HepG2 (cell line): ENCODE results near the gene LTB4R. TPM values are rescaled to one million over a fixed set of nuclear protein-coding genes. Genes with fewer than 3 reads are reported as not detected.

ENCODE experiments used
- ATF7-NPFF ChIP-seq: sonication (generic); formaldehyde crosslinking; IDR thresholded peaks from 2 replicates; pipeline ENCODE4 v1.8.1; 2023; ENCODE audit warnings: mild to moderate bottlenecking, low read depth, missing genetic modification reagents, moderate library complexity
- CHCHD3 ChIP-seq: sonication (generic); formaldehyde crosslinking; IDR thresholded peaks from 2 replicates; pipeline ENCODE4 v1.8.0; 2022; ENCODE audit warnings: mild to moderate bottlenecking, missing genetic modification reagents, moderate library complexity
- FOXA1 ChIP-seq, 2 experiments: fragments of 450-650 bp in 1 of 2; sonication (generic) in 1 of 2; formaldehyde crosslinking in 1 of 2; IDR thresholded peaks; 2 replicates each; pipeline versions ENCODE4 v1.4.0 to v1.6.1; 2016 to 2020; ENCODE audit warnings: missing genetic modification reagents in 1 of 2
- IRX3 ChIP-seq: sonication (generic); formaldehyde crosslinking; IDR thresholded peaks from 2 replicates; pipeline ENCODE4 v1.8.1; 2023; ENCODE audit warnings: mild to moderate bottlenecking, low read depth, missing genetic modification reagents, borderline replicate concordance
- KLF13 ChIP-seq: sonication (generic); formaldehyde crosslinking; IDR thresholded peaks from 2 replicates; pipeline ENCODE4 v1.4.0; 2020; ENCODE audit warnings: mild to moderate bottlenecking, missing genetic modification reagents
- NCOA5 ChIP-seq: sonication (generic); formaldehyde crosslinking; IDR thresholded peaks from 2 replicates; pipeline ENCODE4 v1.4.0; 2020; ENCODE audit warnings: missing genetic modification reagents
- NFIB ChIP-seq: sonication (generic); formaldehyde crosslinking; IDR thresholded peaks from 2 replicates; pipeline ENCODE4 v1.9.0; 2021; ENCODE audit warnings: missing genetic modification reagents, mild to moderate bottlenecking, borderline replicate concordance
- NFKBIZ ChIP-seq: IDR thresholded peaks from 2 replicates; pipeline ENCODE4 v1.6.1; 2018; ENCODE audit warnings: missing genetic modification reagents, missing compliant biosample characterization
- PLSCR1 ChIP-seq: sonication (generic); formaldehyde crosslinking; IDR thresholded peaks from 2 replicates; pipeline ENCODE4 v1.5.0; 2020; ENCODE audit warnings: missing genetic modification reagents, mild to moderate bottlenecking, borderline replicate concordance
- ZBTB33 ChIP-seq: sonication (generic); formaldehyde crosslinking; IDR thresholded peaks from 2 replicates; pipeline ENCODE4 v1.4.0; 2020; ENCODE audit warnings: missing genetic modification reagents
- ZNF280D ChIP-seq: sonication (generic); formaldehyde crosslinking; IDR thresholded peaks from 2 replicates; pipeline ENCODE4 v1.5.1; 2020; ENCODE audit warnings: mild to moderate bottlenecking, missing genetic modification reagents
- ZNF329 ChIP-seq: sonication (generic); formaldehyde crosslinking; IDR thresholded peaks from 2 replicates; pipeline ENCODE4 v1.9.0; 2021; ENCODE audit warnings: low read depth, mild to moderate bottlenecking, missing genetic modification reagents
- ZNF572 ChIP-seq: sonication (generic); formaldehyde crosslinking; IDR thresholded peaks from 2 replicates; pipeline ENCODE4 v1.5.1; 2020; ENCODE audit warnings: mild to moderate bottlenecking, missing genetic modification reagents
- ZNF598 ChIP-seq: sonication (generic); formaldehyde crosslinking; IDR thresholded peaks from 2 replicates; pipeline ENCODE4 v1.5.1; 2020; ENCODE audit warnings: mild to moderate bottlenecking, missing genetic modification reagents, borderline replicate concordance
- polyA plus RNA-seq, 8 experiments: library from polyadenylated mRNA; depleted of rRNA in 3 of 8; stranded (reverse) in 7 of 8; unstranded in 1 of 8; fragments of >200 nt; fragmentation: Illumina TruSeq in 4 of 8; extraction: Trizol in 4 of 8; gene quantifications; 2 replicates each; pipeline versions ENCODE4 v1.2.1 to v1.2.3, GENCODE V29; 2011 to 2016; ENCODE audit warnings: low read depth in 4 of 8, missing spikeins in 1 of 8, mixed read lengths in 1 of 8; ENCODE audit not compliant: insufficient read depth in 1 of 8
- total RNA-seq, 5 experiments: library from RNA; depleted of rRNA; stranded (reverse); fragments of >200 nt; fragmentation: Illumina TruSeq; extraction: Trizol; gene quantifications; 2 replicates each; pipeline ENCODE4 v1.2.3, GENCODE V29; 2016; ENCODE audit warnings: low read depth in 1 of 5

Gene LTB4R
- total and polyA plus RNA-seq, 2 of the 13 experiments (the other 11 are each of a cell fraction or from before 2014, with no cell fraction given): 3.2 to 8.2 TPM

GRCh38 chr14:24310646-24311604, at the start of gene LTB4R (continued):
- no peak; the same call in 1 of the 2 replicates for TF ChIP-seq ATF7-NPFF (CRISPR knock-in tag)
- 0 out of 2 replicates have a peak, but pooled peaks have one; percentile 49 for TF ChIP-seq ZNF329 (CRISPR knock-in tag)
- no peak for TF ChIP-seq NFIB (CRISPR knock-in tag)
- TF ChIP-seq ZNF598 (CRISPR knock-in tag): no peak
- no peak for TF ChIP-seq NFKBIZ
- no peak for TF ChIP-seq IRX3 (CRISPR knock-in tag)
- no peak for TF ChIP-seq FOXA1 (IDR thresholded peaks at IDR 0.05)
- TF ChIP-seq FOXA1 (CRISPR knock-in tag; IDR thresholded peaks at IDR 0.05): no peak
- no peak for TF ChIP-seq ZNF572 (CRISPR knock-in tag)
- no peak for TF ChIP-seq NCOA5
- TF ChIP-seq ZBTB33: peak; percentile 82
- TF ChIP-seq CHCHD3 (CRISPR knock-in tag): peak; percentile 84; the same call in 1 of the 2 replicates
- no peak for TF ChIP-seq ZNF280D (CRISPR knock-in tag)
- TF ChIP-seq KLF13 (CRISPR knock-in tag): no peak
- no peak for TF ChIP-seq PLSCR1
